ENCODE results near the gene MDM1. TPM values are rescaled to one million over a fixed set of nuclear protein-coding genes. Genes with fewer than 3 reads are reported as not detected.

Gene MDM1
- polyA plus RNA-seq, 1 donor (not counting 4 experiments of a cell fraction or from before 2014, with no cell fraction given): 7.5 TPM

- dilution Hi-C loops (cut with MboI; ENCODE audit: extremely low pct_ligation_motif_present, low sequenced_read_pairs): loop anchor here (25.0 kb wide), 1 partner anchor 112 kb away; no protein-coding TSS in a partner anchor
- no peak for FAIRE-seq
Measured at GRCh38 chr12:68324531-68324930, 7.6 kb downstream of the MDM1 start.

GRCh38 chr12:68321140-68321539 lies 11.0 kb downstream of the MDM1 start:
- Histone ChIP-seq H3K4me1 (ENCODE audit: control insufficient read depth, extremely low read depth, insufficient read depth, low read length) (no peaks in the 10 kb centered on the region), H3K9me1 (ENCODE audit: control insufficient read depth, extremely low read depth, insufficient read depth, low read length) (no peaks in the 10 kb centered on the region), H3K36me3 (ENCODE audit: control insufficient read depth in 2 of 2, extremely low read depth in 1 of 2, insufficient read depth in 2 of 2, low read length in 2 of 2) (peaks cover 0 to 3% of the 10 kb centered on the region in 2 experiments), H3K4me3 (ENCODE audit: control insufficient read depth in 2 of 3, extremely low read depth in 1 of 3, insufficient read depth in 2 of 3, low read depth in 1 of 3, low read length in 3 of 3) (no peak overlapping the region), H3K9me3 (ENCODE audit: control insufficient read depth, low read depth, low read length) (no peaks in the 10 kb centered on the region), H3K79me2 (ENCODE audit: control insufficient read depth, insufficient read depth, low read length) (no peaks in the 10 kb centered on the region), H2AFZ (ENCODE audit: control insufficient read depth, low read length) (no peak overlapping the region), H3K27ac (ENCODE audit: control insufficient read depth, insufficient read depth, low read length) (no peak overlapping the region), H3K9ac (ENCODE audit: control insufficient read depth, extremely low read depth, insufficient read depth, low read length) (no peak overlapping the region), H3K27me3 (ENCODE audit: control insufficient read depth, extremely low read depth, insufficient read depth, low read length) (no peaks in the 10 kb centered on the region), H4K20me1 (ENCODE audit: control insufficient read depth, extremely low read depth, insufficient read depth, low read length) (no peaks in the 10 kb centered on the region), H3K4me2 (ENCODE audit: control insufficient read depth, extremely low read depth, insufficient read depth, low read depth, low read length) (no peak overlapping the region)
- DNase-seq (ENCODE audit: low read depth, low spot score) (no peak), FAIRE-seq (no peak)
- TF ChIP-seq EZH2 (IDR thresholded peaks at IDR 0.05; ENCODE audit: low read length) (no peak), CTCF (optimal IDR thresholded peaks at IDR 0.05 in 1 of 3, IDR thresholded peaks at IDR 0.05 in 1 of 3, conservative IDR thresholded peaks at IDR 0.05 in 1 of 3; ENCODE audit: extremely low read depth in 1 of 3, insufficient read depth in 2 of 3, low read length in 3 of 3) (no peak)
- dilution Hi-C loops (cut with MboI; ENCODE audit: extremely low pct_ligation_motif_present, low sequenced_read_pairs): loop anchor here (25.0 kb wide), 1 partner anchor 109 kb away; no protein-coding TSS in a partner anchor

More at GRCh38 chr12:68324531-68324930, 7.6 kb downstream of the MDM1 start:
- no peak overlapping the region for H3K9ac ChIP-seq (ENCODE audit: control insufficient read depth, extremely low read depth, insufficient read depth, low read length)
- TF ChIP-seq CTCF (optimal IDR thresholded peaks at IDR 0.05 in 1 of 3, IDR thresholded peaks at IDR 0.05 in 1 of 3, conservative IDR thresholded peaks at IDR 0.05 in 1 of 3; ENCODE audit: extremely low read depth in 1 of 3, insufficient read depth in 2 of 3, low read length in 3 of 3): no peak
- no peak for TF ChIP-seq EZH2 (IDR thresholded peaks at IDR 0.05; ENCODE audit: low read length)
- no peak for DNase-seq (ENCODE audit: low read depth, low spot score)
- H4K20me1 ChIP-seq (ENCODE audit: control insufficient read depth, extremely low read depth, insufficient read depth, low read length): no peaks in the 10 kb centered on the region
- H3K27me3 ChIP-seq (ENCODE audit: control insufficient read depth, extremely low read depth, insufficient read depth, low read length): no peaks in the 10 kb centered on the region
- no peaks in the 10 kb centered on the region for H3K9me1 ChIP-seq (ENCODE audit: control insufficient read depth, extremely low read depth, insufficient read depth, low read length)
- H3K79me2 ChIP-seq (ENCODE audit: control insufficient read depth, insufficient read depth, low read length): no peaks in the 10 kb centered on the region
- H3K4me1 ChIP-seq (ENCODE audit: control insufficient read depth, extremely low read depth, insufficient read depth, low read length): no peaks in the 10 kb centered on the region
- no peak overlapping the region for H3K27ac ChIP-seq (ENCODE audit: control insufficient read depth, insufficient read depth, low read length)
- no peak overlapping the region for H3K4me3 ChIP-seq (ENCODE audit: control insufficient read depth in 2 of 3, extremely low read depth in 1 of 3, insufficient read depth in 2 of 3, low read depth in 1 of 3, low read length in 3 of 3)
- peaks cover 0 to 3% of the 10 kb centered on the region in 2 experiments for H3K36me3 ChIP-seq (ENCODE audit: control insufficient read depth in 2 of 2, extremely low read depth in 1 of 2, insufficient read depth in 2 of 2, low read length in 2 of 2)
- no peak overlapping the region for H3K4me2 ChIP-seq (ENCODE audit: control insufficient read depth, extremely low read depth, insufficient read depth, low read depth, low read length)
- no peaks in the 10 kb centered on the region for H3K9me3 ChIP-seq (ENCODE audit: control insufficient read depth, low read depth, low read length)
- no peak overlapping the region for H2AFZ ChIP-seq (ENCODE audit: control insufficient read depth, low read length)
